HepG2 (cell line): Measurements from ENCODE around the gene CMTM2. TPM values are rescaled to one million over a fixed set of nuclear protein-coding genes. Genes with fewer than 3 reads are reported as not detected.

Source experiments
- AGO2 ChIP-seq: fragments of 200-400 bp; formaldehyde crosslinking; optimal IDR thresholded peaks from 2 replicates; pipeline ENCODE3; 2017; ENCODE audit warnings: mild to moderate bottlenecking, low read depth, low read length, moderate library complexity
- AHDC1 ChIP-seq: sonication (generic); formaldehyde crosslinking; IDR thresholded peaks from 2 replicates; pipeline ENCODE4 v1.5.1; 2020; ENCODE audit warnings: mild to moderate bottlenecking, missing genetic modification reagents, borderline replicate concordance
- BCL3 ChIP-seq: sonication (generic); formaldehyde crosslinking; IDR thresholded peaks from 2 replicates; pipeline ENCODE4 v1.5.1; 2020; ENCODE audit warnings: mild to moderate bottlenecking, missing genetic modification reagents, moderate library complexity
- HDAC1 ChIP-seq: sonication (generic); formaldehyde crosslinking; IDR thresholded peaks from 2 replicates; pipeline ENCODE4 v1.5.1; 2020; ENCODE audit warnings: mild to moderate bottlenecking, missing genetic modification reagents
- IRF9 ChIP-seq: sonication (generic); formaldehyde crosslinking; IDR thresholded peaks from 2 replicates; pipeline ENCODE4 v1.8.0; 2022; ENCODE audit warnings: missing genetic modification reagents, mild to moderate bottlenecking, borderline replicate concordance
- JUND ChIP-seq: sonication (generic); formaldehyde crosslinking; IDR thresholded peaks from 2 replicates; pipeline ENCODE4 v1.8.0; 2022; ENCODE audit warnings: mild to moderate bottlenecking, missing genetic modification reagents
- KLF6 ChIP-seq: IDR thresholded peaks from 2 replicates; pipeline ENCODE4 v1.8.0; 2016; ENCODE audit warnings: missing biosample characterization, missing genetic modification reagents
- MXD3 ChIP-seq: IDR thresholded peaks from 2 replicates; pipeline ENCODE4 v1.6.1; 2016; ENCODE audit warnings: mild to moderate bottlenecking, missing biosample characterization, missing genetic modification reagents
- TAF1 ChIP-seq: sonication (generic); formaldehyde crosslinking; IDR thresholded peaks from 2 replicates; pipeline ENCODE4 v1.4.0; 2020; ENCODE audit warnings: missing genetic modification reagents
- ZBTB46 ChIP-seq: sonication (generic); formaldehyde crosslinking; IDR thresholded peaks from 2 replicates; pipeline ENCODE4 v1.4.0; 2020; ENCODE audit warnings: mild to moderate bottlenecking, missing genetic modification reagents, borderline replicate concordance
- ZNF337 ChIP-seq: sonication (generic); formaldehyde crosslinking; IDR thresholded peaks from 2 replicates; pipeline ENCODE4 v1.5.1; 2020; ENCODE audit warnings: missing genetic modification reagents, low read depth, mild to moderate bottlenecking, borderline replicate concordance
- ZNF343 ChIP-seq: sonication (generic); formaldehyde crosslinking; IDR thresholded peaks from 2 replicates; pipeline ENCODE4 v1.4.0; 2020; ENCODE audit warnings: mild to moderate bottlenecking, missing genetic modification reagents
- ZNF644 ChIP-seq: IDR thresholded peaks from 2 replicates; pipeline ENCODE4 v1.6.1; 2016; ENCODE audit warnings: low read depth
- ZNF746 ChIP-seq: sonication (generic); formaldehyde crosslinking; IDR thresholded peaks from 2 replicates; pipeline ENCODE4 v1.8.0; 2022; ENCODE audit warnings: mild to moderate bottlenecking, missing genetic modification reagents
- polyA plus RNA-seq, 8 experiments: library from polyadenylated mRNA; depleted of rRNA in 3 of 8; stranded (reverse) in 7 of 8; unstranded in 1 of 8; fragments of >200 nt; fragmentation: Illumina TruSeq in 4 of 8; extraction: Trizol in 4 of 8; gene quantifications; 2 replicates each; pipeline versions ENCODE4 v1.2.1 to v1.2.3, GENCODE V29; 2011 to 2016; ENCODE audit warnings: low read depth in 4 of 8, missing spikeins in 1 of 8, mixed read lengths in 1 of 8; ENCODE audit not compliant: insufficient read depth in 1 of 8
- total RNA-seq, 5 experiments: library from RNA; depleted of rRNA; stranded (reverse); fragments of >200 nt; fragmentation: Illumina TruSeq; extraction: Trizol; gene quantifications; 2 replicates each; pipeline ENCODE4 v1.2.3, GENCODE V29; 2016; ENCODE audit warnings: low read depth in 1 of 5

CMTM2 gene
- total and polyA plus RNA-seq, 2 of the 13 experiments (the other 11 are each of a cell fraction or from before 2014, with no cell fraction given): not detected

- TF ChIP-seq ZBTB46 (peak; percentile 5; the same call in 1 of the 2 replicates), HDAC1 (peak; percentile 28; the same call in 1 of the 2 replicates), ZNF746 (CRISPR knock-in tag) (peak; percentile 38; the same call in 1 of the 2 replicates), ZNF337 (no peak), IRF9 (CRISPR knock-in tag) (peak; percentile 12; the same call in 1 of the 2 replicates), ZNF343 (CRISPR knock-in tag) (peak; percentile 66; the same call in 1 of the 2 replicates), AHDC1 (CRISPR knock-in tag) (no peak), JUND (CRISPR knock-in tag) (no peak), BCL3 (CRISPR knock-in tag) (peak; percentile 45; the same call in 1 of the 2 replicates), KLF6 (peak; percentile 74; the same call in 1 of the 2 replicates), MXD3 (CRISPR knock-in tag) (no peak), AGO2 (peak; percentile 76), ZNF644 (CRISPR knock-in tag) (no peak), TAF1 (peak; percentile 4; the same call in 1 of the 2 replicates)
These were observed 26.1 kb downstream of the CMTM2 start (continued) for GRCh38 chr16:66605177-66605978.
